ENCODE measurements around the gene PAQR9. TPM values are rescaled to one million over a fixed set of nuclear protein-coding genes. Genes with fewer than 3 reads are reported as not detected.

Gene PAQR9
- total RNA-seq, 1 donor from 2014 or later, result not detected

GRCh38 chr3:142913432-142913831 is 50.0 kb downstream of the PAQR9 start:
- DNase-seq, result no peak

- DNase-seq, result no peak
These were observed 50.9 kb downstream of the PAQR9 start for GRCh38 chr3:142912402-142913172.

Other genes with a start within 250 kb of the PAQR9 start
- gene TRPC1, start 239.6 kb downstream of the PAQR9 start, total RNA-seq, result 7.2 and 14.0 TPM in 2 replicates
- 0.23 and 0.68 TPM in 2 replicates for gene PCOLCE2, start 74.6 kb downstream of the PAQR9 start, total RNA-seq
- gene U2SURP, start 37.9 kb upstream of the PAQR9 start, total RNA-seq, result 52.8 and 57.8 TPM in 2 replicates
- 2.7 and 7.8 TPM in 2 replicates for gene CHST2, start 156.1 kb upstream of the PAQR9 start, total RNA-seq

All from dermis blood vessel endothelial cell (primary cell).